ENCODE measurements around the gene AKAIN1.

The AKAIN1 gene

GRCh38 chr18:5173646-5174045, 23.4 kb downstream of the AKAIN1 start:
- Histone ChIP-seq H3K27me3 (ENCODE audit: insufficient read depth, poor library complexity, severe bottlenecking) (no peaks in the 10 kb centered on the region), H3K4me3 (replicated peaks; ENCODE audit: insufficient read depth, low read length) (no peak overlapping the region), H3K27ac (replicated peaks) (no peak overlapping the region)
- no peak for DNase-seq (ENCODE audit: low read depth in 1 of 2, low spot score in 1 of 2)
- TF ChIP-seq CTCF (IDR thresholded peaks at IDR 0.05; ENCODE audit: insufficient read depth, low read length) (no peak), GABPA (IDR thresholded peaks at IDR 0.05; ENCODE audit: low read depth) (no peak), POLR2AphosphoS5 (IDR thresholded peaks at IDR 0.05; ENCODE audit: low read depth) (no peak), REST (IDR thresholded peaks at IDR 0.05; ENCODE audit: insufficient replicate concordance, low read depth) (no peak)

DNA sequence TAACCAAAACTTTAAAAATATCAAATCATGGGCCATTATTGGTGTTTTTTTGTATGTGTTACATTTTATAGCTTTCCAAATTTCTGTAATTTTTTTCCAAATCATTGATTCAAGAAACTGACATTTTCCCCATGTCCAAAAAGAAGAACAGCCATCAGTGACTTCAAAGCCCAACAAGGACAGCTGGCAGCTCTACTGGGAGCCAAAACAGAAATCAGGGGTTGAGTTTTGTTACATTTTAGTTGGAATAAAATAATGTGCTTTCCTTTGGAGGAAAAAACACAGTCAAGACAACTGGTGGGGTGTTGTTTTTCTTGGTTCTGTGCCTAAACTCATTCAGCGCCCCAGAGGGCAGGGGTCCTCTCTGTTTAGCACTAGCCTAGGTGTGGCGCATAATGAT, 23.8 kb downstream of the AKAIN1 start:
- H3K4me3 ChIP-seq (replicated peaks; ENCODE audit: insufficient read depth, low read length) = no peak overlapping the region
- H3K27me3 ChIP-seq (ENCODE audit: insufficient read depth, poor library complexity, severe bottlenecking) = no peaks in the 10 kb centered on the region
- no peak overlapping the region for H3K27ac ChIP-seq (replicated peaks)
- no peak for DNase-seq (ENCODE audit: low read depth in 1 of 2, low spot score in 1 of 2)
- TF ChIP-seq SPI1 (IDR thresholded peaks at IDR 0.05; ENCODE audit: borderline replicate concordance, low read depth) (no peak), POLR2AphosphoS5 (IDR thresholded peaks at IDR 0.05; ENCODE audit: low read depth) (no peak), GABPA (IDR thresholded peaks at IDR 0.05; ENCODE audit: low read depth) (no peak), REST (IDR thresholded peaks at IDR 0.05; ENCODE audit: insufficient replicate concordance, low read depth) (no peak), CTCF (IDR thresholded peaks at IDR 0.05; ENCODE audit: insufficient read depth, low read length) (no peak)

DNA sequence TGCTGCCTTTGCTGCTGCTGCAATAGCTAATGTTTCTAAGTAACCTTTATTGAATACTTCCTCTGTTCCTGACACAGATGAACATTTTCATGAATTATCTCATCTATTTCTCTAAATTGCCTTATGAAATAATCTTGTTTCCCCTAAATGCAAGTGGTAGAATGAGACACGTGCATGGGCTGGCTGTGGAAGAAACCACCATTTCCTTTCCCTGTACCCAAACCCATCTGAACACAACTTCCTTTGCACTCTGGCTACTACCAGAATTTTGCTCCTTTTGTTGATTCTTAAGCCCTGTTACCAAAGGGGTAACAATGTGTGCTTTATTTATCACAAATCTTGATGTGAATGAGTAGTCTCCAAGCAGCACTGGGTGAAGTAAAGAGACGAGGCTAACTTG, 29.2 kb downstream of the AKAIN1 start:
- Histone ChIP-seq H3K4me3 (replicated peaks; ENCODE audit: insufficient read depth, low read length) (no peak overlapping the region), H3K27ac (replicated peaks) (no peak overlapping the region), H3K27me3 (ENCODE audit: insufficient read depth, poor library complexity, severe bottlenecking) (no peaks in the 10 kb centered on the region)
- DNase-seq (ENCODE audit: low read depth in 1 of 2, low spot score in 1 of 2) = peak in 1 of 2 experiments; percentile 33
- TF ChIP-seq SPI1 (IDR thresholded peaks at IDR 0.05; ENCODE audit: borderline replicate concordance, low read depth) (no peak), POLR2AphosphoS5 (IDR thresholded peaks at IDR 0.05; ENCODE audit: low read depth) (no peak), GABPA (IDR thresholded peaks at IDR 0.05; ENCODE audit: low read depth) (no peak), CTCF (IDR thresholded peaks at IDR 0.05; ENCODE audit: insufficient read depth, low read length) (no peak), REST (IDR thresholded peaks at IDR 0.05; ENCODE audit: insufficient replicate concordance, low read depth) (no peak)

All from HL-60 (cell line).